GM12801 (cell line): ENCODE data around the gene SNX8.

ENCODE experiments used
- TF ChIP-seq, protein P1 (sequence below): IDR thresholded peaks from one replicate; pipeline ENCODE4 v1.5.1; 2011; ENCODE audit warnings: control low read depth; ENCODE audit not compliant: insufficient read length; ENCODE audit errors: extremely low read depth

Gene SNX8

GRCh38 chr7:2211259-2211880, 102.9 kb downstream of the SNX8 start:
- TF ChIP-seq, protein P1, sequence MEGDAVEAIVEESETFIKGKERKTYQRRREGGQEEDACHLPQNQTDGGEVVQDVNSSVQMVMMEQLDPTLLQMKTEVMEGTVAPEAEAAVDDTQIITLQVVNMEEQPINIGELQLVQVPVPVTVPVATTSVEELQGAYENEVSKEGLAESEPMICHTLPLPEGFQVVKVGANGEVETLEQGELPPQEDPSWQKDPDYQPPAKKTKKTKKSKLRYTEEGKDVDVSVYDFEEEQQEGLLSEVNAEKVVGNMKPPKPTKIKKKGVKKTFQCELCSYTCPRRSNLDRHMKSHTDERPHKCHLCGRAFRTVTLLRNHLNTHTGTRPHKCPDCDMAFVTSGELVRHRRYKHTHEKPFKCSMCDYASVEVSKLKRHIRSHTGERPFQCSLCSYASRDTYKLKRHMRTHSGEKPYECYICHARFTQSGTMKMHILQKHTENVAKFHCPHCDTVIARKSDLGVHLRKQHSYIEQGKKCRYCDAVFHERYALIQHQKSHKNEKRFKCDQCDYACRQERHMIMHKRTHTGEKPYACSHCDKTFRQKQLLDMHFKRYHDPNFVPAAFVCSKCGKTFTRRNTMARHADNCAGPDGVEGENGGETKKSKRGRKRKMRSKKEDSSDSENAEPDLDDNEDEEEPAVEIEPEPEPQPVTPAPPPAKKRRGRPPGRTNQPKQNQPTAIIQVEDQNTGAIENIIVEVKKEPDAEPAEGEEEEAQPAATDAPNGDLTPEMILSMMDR = no peak

GRCh38 chr7:2210551-2211258, 103.5 kb downstream of the SNX8 start:
- TF ChIP-seq, protein P1 = no peak

- TF ChIP-seq, protein P1 = no peak
These were observed 104.3 kb downstream of the SNX8 start for GRCh38 chr7:2209961-2210323.

DNA sequence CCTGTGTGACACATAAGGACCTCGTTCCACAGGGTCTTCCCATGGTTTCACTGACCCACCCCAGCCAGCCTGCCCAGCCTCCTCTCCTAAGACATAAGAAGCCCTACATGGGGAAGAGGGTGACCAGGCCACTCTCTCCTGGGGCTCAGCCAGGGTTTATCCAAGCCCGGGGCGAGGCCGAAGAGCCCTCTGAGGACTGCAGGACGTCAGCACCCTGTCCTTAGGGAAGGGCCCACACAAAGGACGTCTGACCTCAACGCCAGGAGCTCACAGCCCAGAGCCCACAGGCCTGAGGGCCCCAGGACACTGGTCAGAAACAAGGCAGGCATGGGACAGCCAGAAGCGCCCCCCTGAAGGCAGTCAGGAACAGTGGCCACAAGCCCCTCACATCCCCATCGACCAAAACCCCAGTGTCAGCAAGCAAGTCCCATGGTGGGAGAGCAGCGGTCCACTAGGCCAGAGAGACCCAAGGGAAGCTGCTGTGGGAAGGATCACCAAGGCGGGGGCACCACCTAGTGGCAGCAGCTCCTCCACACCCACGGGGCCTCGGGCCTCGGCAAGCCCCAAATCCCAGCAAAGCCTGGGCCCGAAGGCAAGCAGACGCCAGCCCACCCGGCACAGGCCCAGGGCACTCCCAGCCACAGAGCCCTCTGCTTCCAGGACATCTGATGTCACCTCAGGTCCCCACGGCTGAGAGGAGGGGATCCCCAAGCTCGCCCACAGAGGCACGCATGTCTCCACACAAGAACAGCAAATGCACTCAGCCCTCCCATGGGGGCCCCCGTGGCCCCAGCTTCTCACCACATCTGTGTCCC, 104.9 kb downstream of the SNX8 start:
- TF ChIP-seq, protein P1 = no peak

DNA sequence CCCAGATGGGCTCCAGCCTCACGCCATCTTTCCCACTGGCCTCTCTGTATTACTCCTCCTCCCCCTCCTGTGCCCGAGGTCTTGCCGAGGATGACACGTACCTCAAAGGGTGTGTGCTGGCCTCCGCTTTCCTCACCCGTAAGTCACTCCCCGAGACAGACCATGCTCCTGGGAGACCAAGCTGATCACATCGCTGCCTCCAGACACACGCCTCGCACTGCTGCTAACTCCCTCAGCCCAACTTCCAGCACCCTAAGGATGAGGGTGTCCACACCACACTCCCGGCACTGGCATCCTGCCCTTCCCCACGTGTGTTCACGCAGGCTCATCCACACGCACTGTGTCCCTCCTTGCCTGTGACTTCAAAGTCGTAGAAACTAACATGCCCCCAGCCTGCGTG, 105.5 kb downstream of the SNX8 start:
- TF ChIP-seq, protein P1 = no peak

DNA sequence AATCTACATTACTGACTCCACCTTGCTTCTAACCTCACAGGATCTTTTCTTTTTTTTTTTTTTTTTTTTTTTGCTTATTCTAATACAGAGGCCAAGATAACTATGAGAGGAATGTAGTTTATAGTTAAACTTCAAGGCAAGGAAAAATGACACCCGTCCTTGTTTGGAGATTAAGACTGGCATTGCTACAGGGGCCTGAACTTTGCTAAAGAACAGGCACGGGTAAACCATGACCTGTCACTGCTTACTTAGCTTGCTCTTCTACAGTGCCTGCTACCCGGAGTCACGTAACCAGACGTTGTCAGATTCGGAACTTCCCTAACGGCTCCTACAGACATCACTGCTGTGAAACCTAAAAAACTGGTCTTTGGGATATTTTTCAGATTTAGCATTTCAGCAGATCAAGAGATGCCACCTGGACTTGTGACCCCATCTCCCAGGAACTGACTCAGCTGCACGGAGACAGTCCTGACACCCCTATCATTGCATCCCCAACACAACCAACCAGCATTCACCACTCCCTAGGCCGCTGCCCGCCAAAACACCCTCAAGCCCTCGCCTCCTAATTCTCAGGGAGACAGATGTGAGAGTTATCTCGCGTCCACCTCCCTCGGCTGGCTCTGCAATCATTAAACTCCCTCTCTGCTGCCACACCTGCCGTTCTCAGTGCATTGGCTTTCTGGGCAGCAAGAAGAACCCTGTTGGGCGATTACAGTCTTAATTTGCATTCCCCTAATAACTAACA, 109.0 kb downstream of the SNX8 start:
- TF ChIP-seq, protein P1 = no peak

DNA sequence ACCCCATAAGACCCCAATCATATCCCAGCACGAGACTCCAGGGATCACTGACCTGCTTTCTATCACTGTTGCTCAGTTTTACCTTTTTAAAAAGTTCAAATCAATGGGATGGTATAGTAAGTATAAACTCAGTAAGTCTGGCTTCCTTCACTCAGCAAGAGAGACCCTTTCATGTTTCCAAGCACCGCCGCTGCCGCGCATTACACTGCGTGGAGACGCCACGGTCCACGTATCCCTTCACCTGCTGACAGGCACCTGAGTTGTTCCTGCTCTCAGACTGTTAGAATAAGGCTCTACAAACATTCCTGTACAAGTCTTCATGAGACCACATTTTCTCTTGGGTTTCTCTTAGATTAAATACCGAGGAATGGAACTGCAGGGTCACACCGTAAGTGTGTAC, 109.8 kb downstream of the SNX8 start:
- TF ChIP-seq, protein P1 = no peak
